Measurements from ENCODE around the gene TCF19. TPM values are rescaled to one million over a fixed set of nuclear protein-coding genes. Genes with fewer than 3 reads are reported as not detected.

Gene TCF19
- total RNA-seq, 4 donors from 2014 or later = 3.9 to 5.9 (median 5.1) TPM

DNA sequence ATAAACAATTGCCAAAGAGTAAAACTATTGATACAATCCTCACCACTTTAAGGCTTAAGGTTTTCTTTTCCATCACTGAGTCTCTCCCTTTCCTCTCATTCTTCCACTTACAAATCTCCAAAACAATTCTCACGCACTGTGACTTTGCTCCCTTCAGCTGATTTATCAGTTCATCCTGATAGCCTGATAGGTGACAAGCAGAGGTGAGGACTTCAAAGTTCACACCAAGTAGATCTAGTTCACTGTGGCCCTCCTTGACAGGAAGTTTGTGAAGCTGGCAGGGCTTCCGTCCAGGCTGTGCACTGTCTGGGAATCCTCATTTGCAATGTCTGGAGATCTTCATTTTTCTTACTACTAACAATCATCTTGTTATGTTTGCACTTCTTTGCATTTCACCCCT is 47.2 kb downstream of the TCF19 start:
- Histone ChIP-seq H3K27ac (no peak overlapping the region), H3K36me3 (no peaks in the 10 kb centered on the region), H3K9me3 (no peaks in the 10 kb centered on the region), H3K4me3 (no peak overlapping the region), H3K4me1 (peaks cover 4 to 23% (median 10%) of the 10 kb centered on the region in 3 donors), H3K27me3 (no peaks in the 10 kb centered on the region)
- ATAC-seq = no peak
- 70 to 88% methylated on average over 2 of the region's 2 CpGs for WGBS, 2 donors (ENCODE audit: low coverage in 1 of 2)
- TF ChIP-seq POLR2AphosphoS5 (IDR thresholded peaks at IDR 0.05) (no peak), POLR2A (IDR thresholded peaks at IDR 0.05) (no peak), EP300 (IDR thresholded peaks at IDR 0.05) (no peak)
- TF ChIP-seq, protein P1, sequence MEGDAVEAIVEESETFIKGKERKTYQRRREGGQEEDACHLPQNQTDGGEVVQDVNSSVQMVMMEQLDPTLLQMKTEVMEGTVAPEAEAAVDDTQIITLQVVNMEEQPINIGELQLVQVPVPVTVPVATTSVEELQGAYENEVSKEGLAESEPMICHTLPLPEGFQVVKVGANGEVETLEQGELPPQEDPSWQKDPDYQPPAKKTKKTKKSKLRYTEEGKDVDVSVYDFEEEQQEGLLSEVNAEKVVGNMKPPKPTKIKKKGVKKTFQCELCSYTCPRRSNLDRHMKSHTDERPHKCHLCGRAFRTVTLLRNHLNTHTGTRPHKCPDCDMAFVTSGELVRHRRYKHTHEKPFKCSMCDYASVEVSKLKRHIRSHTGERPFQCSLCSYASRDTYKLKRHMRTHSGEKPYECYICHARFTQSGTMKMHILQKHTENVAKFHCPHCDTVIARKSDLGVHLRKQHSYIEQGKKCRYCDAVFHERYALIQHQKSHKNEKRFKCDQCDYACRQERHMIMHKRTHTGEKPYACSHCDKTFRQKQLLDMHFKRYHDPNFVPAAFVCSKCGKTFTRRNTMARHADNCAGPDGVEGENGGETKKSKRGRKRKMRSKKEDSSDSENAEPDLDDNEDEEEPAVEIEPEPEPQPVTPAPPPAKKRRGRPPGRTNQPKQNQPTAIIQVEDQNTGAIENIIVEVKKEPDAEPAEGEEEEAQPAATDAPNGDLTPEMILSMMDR (IDR thresholded peaks at IDR 0.05) = no peak

DNA sequence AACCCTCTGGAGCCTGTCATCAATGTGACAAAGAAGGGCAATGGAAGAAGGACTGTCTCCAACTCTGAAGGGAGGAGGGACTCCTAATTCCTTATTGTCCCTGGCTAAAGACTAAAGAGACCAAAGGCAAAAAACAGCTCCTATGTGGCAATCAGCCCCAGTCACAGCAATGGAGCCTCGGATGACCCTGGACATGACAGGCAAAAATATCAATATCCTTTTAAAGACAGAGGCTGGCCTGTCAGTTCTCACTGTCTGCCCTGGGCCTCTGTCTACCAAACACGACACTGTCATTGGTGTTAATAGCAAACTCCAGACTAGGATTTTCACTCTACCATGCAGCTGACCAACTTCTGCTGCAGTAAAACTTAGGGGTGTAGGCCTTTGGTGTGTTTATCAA is 50.1 kb downstream of the TCF19 start:
- no peak for TF ChIP-seq EP300 (IDR thresholded peaks at IDR 0.05)
- TF ChIP-seq POLR2AphosphoS5 (IDR thresholded peaks at IDR 0.05) = no peak
- TF ChIP-seq, protein P1 (IDR thresholded peaks at IDR 0.05) = no peak
- TF ChIP-seq POLR2A (IDR thresholded peaks at IDR 0.05) = no peak
- Histone ChIP-seq H3K9me3 (no peaks in the 10 kb centered on the region), H3K36me3 (no peaks in the 10 kb centered on the region), H3K4me3 (no peak overlapping the region), H3K27ac (no peak overlapping the region), H3K4me1 (peaks cover 0 to 10% (median under 1%) of the 10 kb centered on the region in 3 donors), H3K27me3 (peaks cover 9% of the 10 kb centered on the region)
- WGBS, 2 donors (ENCODE audit: low coverage in 1 of 2) = 77 to 86% methylated on average over 2 of the region's 2 CpGs
- no peak for ATAC-seq

DNA sequence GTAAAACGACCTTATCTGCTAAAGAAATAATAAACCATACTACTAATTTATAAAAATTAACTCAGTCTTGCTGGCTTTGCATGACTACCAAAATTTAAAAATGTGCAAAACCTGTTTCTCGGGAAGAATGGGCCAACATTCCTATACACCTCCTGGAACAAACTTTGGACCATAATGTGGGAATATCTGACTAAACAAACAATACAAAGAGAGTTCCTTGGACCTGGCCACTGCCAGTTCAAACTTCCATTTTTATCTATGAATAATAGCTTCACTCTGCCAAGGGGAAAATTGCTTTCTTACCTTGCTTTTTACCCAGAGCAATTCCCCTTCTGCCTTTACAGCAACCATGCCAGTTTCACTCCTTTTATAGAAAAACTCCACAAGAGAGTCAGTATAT is 50.7 kb downstream of the TCF19 start:
- no peak for ATAC-seq
- WGBS, 2 donors (ENCODE audit: low coverage in 1 of 2) = 37 to 69% methylated on average over 2 of the region's 2 CpGs
- Histone ChIP-seq H3K4me1 (peaks cover 0 to 7% (median 0%) of the 10 kb centered on the region in 3 donors), H3K4me3 (no peak overlapping the region), H3K36me3 (no peaks in the 10 kb centered on the region), H3K9me3 (no peaks in the 10 kb centered on the region), H3K27me3 (peaks cover 9% of the 10 kb centered on the region), H3K27ac (no peak overlapping the region)
- TF ChIP-seq POLR2A (IDR thresholded peaks at IDR 0.05) (no peak), EP300 (IDR thresholded peaks at IDR 0.05) (no peak), POLR2AphosphoS5 (IDR thresholded peaks at IDR 0.05) (no peak)
- TF ChIP-seq, protein P1 (IDR thresholded peaks at IDR 0.05) = no peak

DNA sequence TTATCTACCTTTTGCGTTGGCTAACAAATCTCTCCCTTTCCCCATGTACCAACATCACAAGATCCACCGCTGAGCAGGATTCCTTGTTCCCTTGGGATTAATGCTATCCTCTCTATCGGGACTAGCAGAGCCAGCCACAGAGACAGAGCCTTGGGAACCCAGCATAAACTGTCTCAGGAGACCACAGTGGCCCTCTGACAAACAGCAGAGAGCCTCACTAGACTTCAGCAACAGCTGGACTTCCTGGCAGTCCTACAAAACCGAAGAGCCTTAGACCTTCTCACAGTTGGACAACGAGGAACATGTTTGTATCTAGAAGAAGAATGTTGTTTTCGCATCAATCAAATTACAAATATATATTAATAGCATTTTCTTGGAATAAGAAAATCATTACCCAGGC is 51.7 kb downstream of the TCF19 start:
- Histone ChIP-seq H3K4me1 (no peaks in the 10 kb centered on the region), H3K27ac (no peak overlapping the region), H3K36me3 (no peaks in the 10 kb centered on the region), H3K4me3 (no peak overlapping the region), H3K27me3 (peaks cover 9% of the 10 kb centered on the region), H3K9me3 (no peaks in the 10 kb centered on the region)
- 26 to 53% methylated on average over 5 of the region's 6 CpGs for WGBS, 2 donors (ENCODE audit: low coverage in 1 of 2)
- TF ChIP-seq POLR2AphosphoS5 (IDR thresholded peaks at IDR 0.05) (no peak), EP300 (IDR thresholded peaks at IDR 0.05) (no peak), POLR2A (IDR thresholded peaks at IDR 0.05) (no peak)
- TF ChIP-seq, protein P1 (IDR thresholded peaks at IDR 0.05) = no peak
- no peak for ATAC-seq

DNA sequence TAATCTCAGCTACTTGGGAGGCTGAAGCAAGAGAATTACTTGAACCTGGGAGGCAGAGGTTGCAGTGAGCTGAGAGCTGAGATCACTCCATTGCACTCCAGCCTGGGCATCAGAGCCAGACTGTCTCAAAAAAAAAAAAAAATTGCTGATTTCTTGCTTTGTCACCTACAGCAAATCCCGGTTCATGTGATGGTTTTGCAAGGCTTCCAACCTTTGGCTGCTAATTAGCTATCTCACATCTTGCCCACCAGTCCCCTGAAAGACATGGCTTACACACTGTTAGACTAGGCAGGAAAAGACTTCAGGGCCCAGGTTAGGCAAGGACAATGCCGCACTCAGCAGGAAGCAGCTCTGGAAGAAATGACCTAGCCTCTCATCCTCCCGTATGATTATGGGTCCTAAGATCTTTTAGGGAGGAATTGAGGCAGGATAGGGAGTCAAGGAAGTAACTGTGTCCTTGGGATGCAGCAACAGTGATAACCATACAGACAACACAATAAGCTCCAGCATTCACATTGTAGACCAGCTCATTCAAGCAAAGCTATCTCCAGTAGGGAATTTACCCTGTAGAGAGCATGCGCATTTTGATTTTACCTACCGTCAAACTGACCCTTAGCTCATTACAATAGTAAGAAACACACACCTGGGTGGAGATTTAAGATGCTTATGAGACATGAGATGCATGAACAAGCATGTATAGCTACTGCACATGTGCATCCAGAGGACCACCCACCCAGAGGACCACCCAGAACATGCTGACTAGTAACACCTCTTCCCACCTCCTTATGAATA is 52.5 kb downstream of the TCF19 start:
- no peaks in the 10 kb centered on the region for H3K9me3 ChIP-seq
- H3K4me3 ChIP-seq = no peak overlapping the region
- H3K36me3 ChIP-seq = no peaks in the 10 kb centered on the region
- ATAC-seq = no peak
- TF ChIP-seq, protein P1 (IDR thresholded peaks at IDR 0.05) = no peak
- TF ChIP-seq POLR2A (IDR thresholded peaks at IDR 0.05) (no peak), POLR2AphosphoS5 (IDR thresholded peaks at IDR 0.05) (no peak), EP300 (IDR thresholded peaks at IDR 0.05) (no peak)
- H3K4me1 ChIP-seq = no peaks in the 10 kb centered on the region
- peaks cover 9% of the 10 kb centered on the region for H3K27me3 ChIP-seq
- H3K27ac ChIP-seq = no peak overlapping the region
- WGBS, 2 donors (ENCODE audit: low coverage in 1 of 2) = 43 to 85% methylated on average over 4 of the region's 5 CpGs
